Activated T-cell treated with anti-CD3 and anti-CD28 coated beads for 4 hours (primary cell): ENCODE data around the gene LRRC34.

ENCODE experiments used
- DNase-seq: peaks from one replicate; pipeline ENCODE4 v3.0.0-alpha.2; 2020

Gene LRRC34

GRCh38 chr3:169812332-169813235 lies at the start of gene LRRC34, which contains the start of gene LRRIQ4:
Gene LRRC34, minus strand, starts transcription at chr3:169812904. Its CDS starts 356 bp downstream, at chr3:169812548.
Gene LRRIQ4, plus strand, starts transcription at chr3:169812870. Its CDS starts 9,052 bp downstream, at chr3:169821922.
- peak; percentile 51 for DNase-seq

GRCh38 chr3:169861871-169862270 lies 49.2 kb upstream of the LRRC34 start:
- DNase-seq = no peak

- no peak for DNase-seq
Observed at GRCh38 chr3:169857811-169858210, 45.1 kb upstream of the LRRC34 start.

GRCh38 chr3:169855514-169855913 lies 42.8 kb upstream of the LRRC34 start:
- no peak for DNase-seq

- DNase-seq = no peak
Observed at GRCh38 chr3:169850618-169851017, 37.9 kb upstream of the LRRC34 start.

GRCh38 chr3:169848741-169849140 lies 36.0 kb upstream of the LRRC34 start:
- no peak for DNase-seq

- no peak for DNase-seq
Observed at GRCh38 chr3:169847896-169848295, 35.2 kb upstream of the LRRC34 start.

- DNase-seq = no peak
Observed at GRCh38 chr3:169846458-169847193, 33.9 kb upstream of the LRRC34 start.

GRCh38 chr3:169842960-169843359 lies 30.3 kb upstream of the LRRC34 start:
- DNase-seq = no peak

- DNase-seq = no peak
Observed at GRCh38 chr3:169841171-169841570, 28.5 kb upstream of the LRRC34 start.

- no peak for DNase-seq
Observed at GRCh38 chr3:169838511-169839030, 25.9 kb upstream of the LRRC34 start.

GRCh38 chr3:169836942-169837275 lies 24.2 kb upstream of the LRRC34 start:
- no peak for DNase-seq

- DNase-seq = no peak
Observed at GRCh38 chr3:169836078-169836941, 23.6 kb upstream of the LRRC34 start.

- DNase-seq = no peak
Observed at GRCh38 chr3:169835533-169835932, 22.8 kb upstream of the LRRC34 start.

GRCh38 chr3:169827712-169828111 lies 15.0 kb upstream of the LRRC34 start:
- DNase-seq = no peak

GRCh38 chr3:169825316-169825715 lies 12.6 kb upstream of the LRRC34 start:
- no peak for DNase-seq

- DNase-seq = no peak
Observed at GRCh38 chr3:169822983-169823382, 10.3 kb upstream of the LRRC34 start.

- no peak for DNase-seq
Observed at GRCh38 chr3:169822540-169822939, 9.8 kb upstream of the LRRC34 start.

GRCh38 chr3:169822091-169822490 lies 9.4 kb upstream of the LRRC34 start:
- DNase-seq = no peak

GRCh38 chr3:169818316-169818715 lies 5.6 kb upstream of the LRRC34 start:
- no peak for DNase-seq

GRCh38 chr3:169815590-169816150 lies 3.0 kb upstream of the LRRC34 start:
- DNase-seq = no peak

GRCh38 chr3:169813757-169814517 lies 1.2 kb upstream of the LRRC34 start:
- peak; percentile 67 for DNase-seq
